GM23248 (cell line): ENCODE data around the gene SND1. TPM values are rescaled to one million over a fixed set of nuclear protein-coding genes. Genes with fewer than 3 reads are reported as not detected.

ENCODE experiments used
- DNase-seq: peaks from one replicate; pipeline ENCODE4 v3.0.0-alpha.2; 2015
- H2AFZ ChIP-seq: fragments of 200-600 bp; sonication (generic); 2 replicates; pipeline ENCODE4 v1.6.1; 2016; ENCODE audit warnings: antibody characterized with exemption
- H3F3A ChIP-seq: fragments of 200-600 bp; sonication (generic); 2 replicates; pipeline ENCODE4 v1.6.1; 2016; ENCODE audit warnings: mild to moderate bottlenecking, antibody characterized with exemption, mixed run types; ENCODE audit not compliant: insufficient read depth
- H3K27ac ChIP-seq: fragments of 200-600 bp; sonication (generic); 2 replicates; pipeline ENCODE4 v1.5.1; 2016; ENCODE audit warnings: mild to moderate bottlenecking
- H3K27me3 ChIP-seq: fragments of 200-600 bp; sonication (generic); replicated peaks from 2 replicates; pipeline ENCODE4 v1.6.1; 2016; ENCODE audit warnings: mild to moderate bottlenecking; ENCODE audit not compliant: insufficient read depth
- H3K36me3 ChIP-seq: fragments of 200-600 bp; sonication (generic); 2 replicates; pipeline ENCODE4 v1.6.1; 2016; ENCODE audit warnings: low read depth, mild to moderate bottlenecking
- H3K4me1 ChIP-seq: fragments of 200-600 bp; sonication (generic); 2 replicates; pipeline ENCODE4 v1.6.1; 2016; ENCODE audit warnings: mild to moderate bottlenecking; ENCODE audit not compliant: insufficient read depth
- H3K4me2 ChIP-seq: fragments of 200-600 bp; sonication (generic); one replicate; pipeline ENCODE4 v1.6.1; 2016; ENCODE audit warnings: mild to moderate bottlenecking; ENCODE audit not compliant: unreplicated experiment
- H3K4me3 ChIP-seq: fragments of 200-600 bp; sonication (generic); 2 replicates; pipeline ENCODE4 v1.5.1; 2016; ENCODE audit warnings: mild to moderate bottlenecking
- H3K79me2 ChIP-seq: fragments of 200-600 bp; sonication (generic); 2 replicates; pipeline ENCODE4 v1.6.1; 2016; ENCODE audit warnings: mild to moderate bottlenecking; ENCODE audit not compliant: insufficient read depth
- H3K9ac ChIP-seq: fragments of 200-600 bp; sonication (generic); 2 replicates; pipeline ENCODE4 v1.6.1; 2016; ENCODE audit warnings: mild to moderate bottlenecking
- H3K9me2 ChIP-seq: fragments of 200-600 bp; sonication (generic); 2 replicates; pipeline ENCODE4 v1.6.1; 2016; ENCODE audit warnings: mixed run types, mild to moderate bottlenecking, moderate library complexity; ENCODE audit not compliant: insufficient read depth
- H3K9me3 ChIP-seq: fragments of 200-600 bp; sonication (generic); one replicate; pipeline ENCODE4 v1.6.1; 2017; ENCODE audit warnings: low read depth
- H4K20me1 ChIP-seq: fragments of 200-600 bp; sonication (generic); 2 replicates; pipeline ENCODE4 v1.6.0; 2016; ENCODE audit not compliant: insufficient read depth
- EZH2 ChIP-seq: fragments of 200-600 bp; sonication (generic); IDR thresholded peaks from 2 replicates; pipeline ENCODE4 v1.6.1; 2018; ENCODE audit warnings: antibody characterized with exemption, mild to moderate bottlenecking; ENCODE audit not compliant: insufficient read depth, poor library complexity, severe bottlenecking
- EZH2phosphoT487 ChIP-seq: fragments of 200-600 bp; sonication (generic); IDR thresholded peaks from 2 replicates; pipeline ENCODE4 v1.6.1; 2018; ENCODE audit warnings: antibody characterized with exemption, moderate library complexity, mild to moderate bottlenecking, low read depth; ENCODE audit not compliant: insufficient read depth
- WGBS, 2 experiments: methylation state at CpG; one replicate each; pipeline ENCODE4 v1.1.6; 2015 to 2017; ENCODE audit warnings: low lambda C conversion rate in 2 of 2, low coverage in 1 of 2; ENCODE audit errors: missing lambda C conversion rate in 2 of 2; 5-methylcytosine and 5-hydroxymethylcytosine counted together
- in situ Hi-C: fragments of 300-500 bp; cut with MboI; formaldehyde crosslinking; loops from 2 replicates; pipeline ENCODE4 v1.15.0; 2020
- polyA plus RNA-seq: library from polyadenylated mRNA; unstranded; fragments of >200 nt; fragmentation: Nextera tagmentation; extraction: Ambion mirVana; gene quantifications from 2 replicates; pipeline ENCODE4 v1.2.1, GENCODE V29; 2016
- total RNA-seq: library from RNA; depleted of rRNA; stranded (reverse); fragments of >200 nt; shearing (Covaris generic); gene quantifications from 2 replicates; pipeline ENCODE4 v1.2.3, GENCODE V29; 2014

The SND1 gene
- total and polyA plus RNA-seq, 2 experiments from 2014 or later = 128 to 184 TPM

DNA sequence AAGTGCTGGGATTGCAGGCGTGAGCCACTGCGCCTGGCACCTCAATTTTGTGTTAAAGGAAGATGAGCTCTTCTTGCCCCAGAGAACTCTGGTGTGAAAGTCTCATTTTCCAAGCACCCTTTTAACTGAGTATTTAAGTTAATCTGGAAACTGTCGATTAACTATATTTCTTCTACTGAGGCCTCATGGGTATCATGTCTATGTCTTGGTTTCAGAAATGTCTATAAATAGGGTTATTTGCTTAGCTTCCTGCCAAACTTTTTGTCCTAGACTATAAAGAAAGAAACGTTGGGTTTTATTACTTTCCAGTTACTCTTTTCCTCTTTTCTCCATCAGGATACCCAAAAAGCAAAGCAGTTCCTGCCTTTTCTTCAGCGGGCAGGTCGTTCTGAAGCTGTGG, 276.9 kb downstream of the SND1 start:
- H3F3A ChIP-seq = peaks cover 4% of the 10 kb centered on the region; the same call in 1 of the 2 replicates

DNA sequence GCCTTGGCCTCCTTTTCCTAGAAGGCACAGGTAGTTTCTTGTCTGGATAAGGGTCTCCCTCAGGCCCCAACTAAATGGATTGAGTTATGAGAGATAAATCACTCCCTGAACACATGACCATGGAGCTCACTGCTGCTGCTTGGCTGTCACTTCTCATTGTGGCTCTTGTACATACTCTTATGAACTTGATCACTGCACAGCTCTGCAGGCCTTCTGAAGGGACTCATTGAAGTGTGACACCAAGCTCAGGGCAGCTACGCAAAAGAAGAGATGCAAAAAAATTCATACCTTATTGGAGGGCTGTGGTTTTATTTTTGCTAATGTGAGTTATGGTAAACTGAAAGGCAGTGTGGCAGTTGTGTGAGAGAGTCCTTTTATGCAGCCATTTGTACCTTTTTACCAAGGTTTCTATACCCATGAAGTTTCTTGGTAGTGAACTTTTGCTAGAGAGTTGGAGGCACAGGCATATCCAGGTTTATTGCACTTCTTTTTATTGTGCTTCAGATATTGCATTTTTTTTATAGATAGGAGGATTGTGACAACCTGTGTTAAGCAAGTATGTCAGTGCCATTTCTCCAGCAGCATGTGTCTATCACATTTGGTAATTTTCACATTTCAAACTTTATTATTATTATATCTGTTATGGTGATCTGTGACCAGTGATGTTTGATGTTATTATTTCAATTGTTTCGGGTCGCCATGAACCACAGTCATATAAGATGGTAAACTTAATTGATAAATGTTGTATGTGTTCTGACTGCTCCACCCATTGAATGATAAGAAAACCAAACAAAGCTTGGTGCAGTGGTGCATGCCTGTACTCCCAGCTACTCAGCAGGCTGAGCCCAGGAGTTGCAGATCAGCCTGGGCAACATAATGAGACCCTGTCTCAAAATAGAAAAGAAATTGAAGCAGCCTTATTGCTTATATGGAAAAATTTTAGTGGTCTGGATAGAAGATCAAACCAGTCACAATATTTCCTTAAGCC, 278.6 kb downstream of the SND1 start:
- no peaks in the 10 kb centered on the region for H3K9me3 ChIP-seq
- no peak overlapping the region for H3K9ac ChIP-seq
- H2AFZ ChIP-seq = no peak overlapping the region
- WGBS, 2 experiments = 97 to 100% methylated on average over 3 of the region's 3 CpGs
- H3K79me2 ChIP-seq = peaks cover 70% of the 10 kb centered on the region
- no peak overlapping the region for H3K4me2 ChIP-seq
- in situ Hi-C loops = no loop called here
- peaks cover 8% of the 10 kb centered on the region for H3K4me1 ChIP-seq
- peaks cover 4% of the 10 kb centered on the region; the same call in 1 of the 2 replicates for H3F3A ChIP-seq
- no peaks in the 10 kb centered on the region for H3K27me3 ChIP-seq
- H3K27ac ChIP-seq = no peak overlapping the region
- H3K9me2 ChIP-seq = no peaks in the 10 kb centered on the region
- peaks cover 3% of the 10 kb centered on the region for H3K36me3 ChIP-seq
- no peak overlapping the region for H3K4me3 ChIP-seq
- H4K20me1 ChIP-seq = no peaks in the 10 kb centered on the region; the same call in 1 of the 2 replicates
- DNase-seq = no peak
- TF ChIP-seq EZH2phosphoT487 (no peak), EZH2 (no peak)

More for the DNA sequence above, 276.9 kb downstream of the SND1 start:
- Histone ChIP-seq H3K9ac (no peak overlapping the region), H3K9me2 (no peaks in the 10 kb centered on the region), H3K27ac (no peak overlapping the region), H3K4me1 (peaks cover 8% of the 10 kb centered on the region), H3K27me3 (no peaks in the 10 kb centered on the region), H3K4me3 (no peak overlapping the region), H3K36me3 (peaks cover 3% of the 10 kb centered on the region), H3K4me2 (no peak overlapping the region), H3K79me2 (peaks cover 70% of the 10 kb centered on the region), H3K9me3 (no peaks in the 10 kb centered on the region), H2AFZ (no peak overlapping the region), H4K20me1 (no peaks in the 10 kb centered on the region; the same call in 1 of the 2 replicates)
- TF ChIP-seq EZH2 (no peak), EZH2phosphoT487 (no peak)
- no peak for DNase-seq
- in situ Hi-C loops = no loop called here
- WGBS, 2 experiments = 80 to 81% methylated on average over 6 of the region's 6 CpGs

DNA sequence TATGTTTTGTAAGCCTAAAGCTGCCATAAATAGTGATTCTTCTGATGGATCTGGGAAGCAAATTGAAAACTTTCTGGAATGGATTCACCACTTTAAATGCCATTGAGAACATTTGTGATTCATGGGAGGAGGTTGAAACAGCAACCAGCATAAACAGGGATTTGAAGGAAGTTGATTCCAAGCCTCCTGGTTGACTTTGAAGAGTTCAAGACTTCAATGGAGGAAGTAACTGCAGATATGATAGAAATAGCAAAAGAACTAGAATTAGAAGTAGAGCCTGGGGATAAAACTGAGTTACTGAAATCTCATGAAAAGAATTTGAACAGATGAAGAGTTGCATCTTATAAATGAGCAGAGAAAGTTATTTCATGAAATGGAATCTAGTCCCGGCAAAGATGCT, 280.1 kb downstream of the SND1 start:
- peaks cover 4% of the 10 kb centered on the region; the same call in 1 of the 2 replicates for H3F3A ChIP-seq
- DNase-seq = no peak
- peaks cover 57% of the 10 kb centered on the region for H3K79me2 ChIP-seq
- TF ChIP-seq EZH2phosphoT487 (no peak), EZH2 (no peak)
- peaks cover 8% of the 10 kb centered on the region for H3K4me1 ChIP-seq
- no peak overlapping the region for H2AFZ ChIP-seq
- no peaks in the 10 kb centered on the region for H3K27me3 ChIP-seq
- no peak overlapping the region for H3K4me3 ChIP-seq
- H3K4me2 ChIP-seq = no peak overlapping the region
- H3K9ac ChIP-seq = no peak overlapping the region
- peaks cover 3% of the 10 kb centered on the region for H3K36me3 ChIP-seq
- H4K20me1 ChIP-seq = no peaks in the 10 kb centered on the region; the same call in 1 of the 2 replicates
- no peaks in the 10 kb centered on the region for H3K9me2 ChIP-seq
- no peak overlapping the region for H3K27ac ChIP-seq
- 97 to 100% methylated on average over 1 of the region's 1 CpG for WGBS, 2 experiments
- H3K9me3 ChIP-seq = no peaks in the 10 kb centered on the region
- in situ Hi-C loops = no loop called here

DNA sequence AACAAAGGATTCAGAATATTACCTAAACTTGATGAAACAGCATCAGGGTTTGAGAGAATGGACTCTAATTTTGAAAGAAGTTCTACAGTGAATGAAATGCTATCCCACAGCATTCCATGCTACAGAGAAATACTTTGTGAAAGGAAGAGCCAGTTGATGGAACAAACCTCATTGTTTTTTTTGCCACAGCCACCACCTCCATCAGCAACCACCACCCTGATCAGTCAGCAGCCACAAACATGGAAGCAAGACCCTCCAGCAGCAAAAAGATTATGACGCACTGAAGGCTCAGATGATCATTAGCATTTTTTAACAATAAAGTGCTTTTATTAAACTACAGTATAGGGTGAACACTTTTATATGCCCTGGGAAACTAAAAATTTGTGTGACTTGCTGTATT, 280.5 kb downstream of the SND1 start:
- H3K27me3 ChIP-seq = no peaks in the 10 kb centered on the region
- H3K79me2 ChIP-seq = peaks cover 55% of the 10 kb centered on the region
- in situ Hi-C loops = no loop called here
- H3K9me2 ChIP-seq = no peaks in the 10 kb centered on the region
- H3K36me3 ChIP-seq = peaks cover 3% of the 10 kb centered on the region
- no peak overlapping the region for H3K27ac ChIP-seq
- TF ChIP-seq EZH2phosphoT487 = no peak
- no peak for TF ChIP-seq EZH2
- H3K4me2 ChIP-seq = no peak overlapping the region
- WGBS, 2 experiments = 0% methylated on average over 1 of the region's 1 CpG
- no peak overlapping the region for H3K9ac ChIP-seq
- DNase-seq = no peak
- H3K4me1 ChIP-seq = peaks cover 8% of the 10 kb centered on the region
- no peak overlapping the region for H2AFZ ChIP-seq
- H4K20me1 ChIP-seq = no peaks in the 10 kb centered on the region; the same call in 1 of the 2 replicates
- H3K4me3 ChIP-seq = no peak overlapping the region
- peaks cover 4% of the 10 kb centered on the region; the same call in 1 of the 2 replicates for H3F3A ChIP-seq
- no peaks in the 10 kb centered on the region for H3K9me3 ChIP-seq
